Measurements from ENCODE around the gene B4GALT1. TPM values are rescaled to one million over a fixed set of nuclear protein-coding genes. Genes with fewer than 3 reads are reported as not detected.
A peak's percentile ranks its signal among the peaks of the same experiment; 100 is the strongest.

The B4GALT1 gene
- total and polyA plus RNA-seq, 7 donors, result 20.3 to 107 (median 25.5) TPM

- Histone ChIP-seq H3K4me3 (no peak overlapping the region), H3K9me3 (no peaks in the 10 kb centered on the region), H3K36me3 (peaks cover 6 to 44% (median 9%) of the 10 kb centered on the region in 4 donors), H3K27me3 (no peaks in the 10 kb centered on the region), H3K4me1 (peaks cover 0 to 61% (median 23%) of the 10 kb centered on the region in 4 donors), H3K27ac (no peak overlapping the region)
- TF ChIP-seq CTCF (IDR thresholded peaks at IDR 0.05), result no peak
- no peak for TF ChIP-seq POLR2A (IDR thresholded peaks at IDR 0.05)
- TF ChIP-seq EP300 (IDR thresholded peaks at IDR 0.05), result no peak
- no peak for TF ChIP-seq POLR2AphosphoS5 (IDR thresholded peaks at IDR 0.05)
- WGBS, 2 donors, result 93 to 96% methylated on average over 8 of the region's 8 CpGs
- intact Hi-C loops (cut with DNase I), result loop anchor here (5.0 to 10.0 kb wide), 2 partner anchors 92 to 1180 kb away; no protein-coding TSS in a partner anchor
- DNase-seq, result no peak
Observed at GRCh38 chr9:33135031-33135461, 32.1 kb downstream of the B4GALT1 start.

- no peaks in the 10 kb centered on the region for H3K9me3 ChIP-seq
- H3K36me3 ChIP-seq, result peaks cover 6 to 62% (median 18%) of the 10 kb centered on the region in 4 donors
- no peak overlapping the region for H3K4me3 ChIP-seq
- WGBS, 2 donors, result 94% methylated on average over 7 of the region's 7 CpGs
- DNase-seq, result peak; percentile 59
- peaks cover 0 to 46% (median 7%) of the 10 kb centered on the region in 4 donors for H3K4me1 ChIP-seq
- H3K27ac ChIP-seq, result no peak overlapping the region
- TF ChIP-seq CTCF (IDR thresholded peaks at IDR 0.05) (no peak), EP300 (IDR thresholded peaks at IDR 0.05) (no peak), POLR2A (IDR thresholded peaks at IDR 0.05) (no peak), POLR2AphosphoS5 (IDR thresholded peaks at IDR 0.05) (no peak)
- intact Hi-C loops (cut with DNase I), result loop anchor here (10.0 kb wide), 1 partner anchor 1182 kb away; no protein-coding TSS in a partner anchor
- H3K27me3 ChIP-seq, result no peaks in the 10 kb centered on the region
Observed at GRCh38 chr9:33133186-33133585, 34.0 kb downstream of the B4GALT1 start.

- 66 to 75% methylated on average over 10 of the region's 10 CpGs for WGBS, 2 donors
- DNase-seq, result peak; percentile 65
- Histone ChIP-seq H3K36me3 (peaks cover 6 to 70% (median 20%) of the 10 kb centered on the region in 4 donors), H3K27ac (peak overlapping the region in 2 of 4 donors; percentile 36 to 39), H3K27me3 (no peaks in the 10 kb centered on the region), H3K4me3 (no peak overlapping the region), H3K4me1 (peaks cover 0 to 37% (median 7%) of the 10 kb centered on the region in 4 donors), H3K9me3 (no peaks in the 10 kb centered on the region)
- intact Hi-C loops (cut with DNase I), result loop anchor here (10.0 kb wide), 1 partner anchor 1183 kb away; no protein-coding TSS in a partner anchor
- peak in 1 of 4 donors; percentile 34 for TF ChIP-seq POLR2AphosphoS5 (IDR thresholded peaks at IDR 0.05)
- no peak for TF ChIP-seq EP300 (IDR thresholded peaks at IDR 0.05)
Observed at GRCh38 chr9:33131790-33132772, 35.1 kb downstream of the B4GALT1 start.

GRCh38 chr9:33130961-33131789 lies 36.0 kb downstream of the B4GALT1 start:
- peaks cover 6 to 70% (median 20%) of the 10 kb centered on the region in 4 donors for H3K36me3 ChIP-seq
- peak; percentile 59 for DNase-seq
- H3K9me3 ChIP-seq, result no peaks in the 10 kb centered on the region
- H3K4me3 ChIP-seq, result no peak overlapping the region
- no peak overlapping the region for H3K27ac ChIP-seq
- peaks cover 0 to 31% (median 8%) of the 10 kb centered on the region in 4 donors for H3K4me1 ChIP-seq
- TF ChIP-seq POLR2AphosphoS5 (IDR thresholded peaks at IDR 0.05) (no peak), CTCF (IDR thresholded peaks at IDR 0.05) (no peak), POLR2A (IDR thresholded peaks at IDR 0.05) (no peak), EP300 (IDR thresholded peaks at IDR 0.05) (no peak)
- 85 to 93% methylated on average over 4 of the region's 4 CpGs for WGBS, 2 donors
- H3K27me3 ChIP-seq, result no peaks in the 10 kb centered on the region
- intact Hi-C loops (cut with DNase I), result loop anchor here (10.0 kb wide), 1 partner anchor 1184 kb away; no protein-coding TSS in a partner anchor

All from sigmoid colon (tissue), 7 donors.